Inflammatory macrophage treated with lipopolysaccharide for 1 hour (primary cell): ENCODE measurements around the gene PPP1R3F.
"Not testable (repeated sequence)": the region's sequence is repeated elsewhere in the genome, so short reads cannot be mapped to it uniquely, and the experiment has no call there.

Experiments
- DNase-seq, 2 donors: peaks; one replicate each; pipeline ENCODE4 v3.0.0-alpha.2; 2020 to 2022

The PPP1R3F gene

DNA sequence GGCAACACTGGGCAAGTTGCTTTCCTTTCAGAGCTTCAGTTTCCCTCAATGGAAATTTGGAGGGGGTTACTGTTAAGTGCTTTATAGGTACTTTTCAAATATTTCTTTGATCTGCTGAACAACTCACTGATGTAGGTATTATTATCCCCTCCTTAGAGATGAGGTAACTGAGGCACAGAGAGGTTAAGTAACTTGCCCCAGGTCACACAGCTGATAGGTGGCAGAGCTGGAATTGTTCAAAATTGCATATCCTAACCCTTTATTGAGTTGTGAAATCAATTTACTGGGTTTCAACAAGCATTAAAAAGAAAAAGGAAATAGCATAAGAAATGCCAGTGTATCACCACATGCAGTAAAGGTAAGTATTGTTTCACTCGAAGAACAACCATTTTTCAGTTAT lies 6.6 kb downstream of the PPP1R3F start:
- DNase-seq, result no peak

DNA sequence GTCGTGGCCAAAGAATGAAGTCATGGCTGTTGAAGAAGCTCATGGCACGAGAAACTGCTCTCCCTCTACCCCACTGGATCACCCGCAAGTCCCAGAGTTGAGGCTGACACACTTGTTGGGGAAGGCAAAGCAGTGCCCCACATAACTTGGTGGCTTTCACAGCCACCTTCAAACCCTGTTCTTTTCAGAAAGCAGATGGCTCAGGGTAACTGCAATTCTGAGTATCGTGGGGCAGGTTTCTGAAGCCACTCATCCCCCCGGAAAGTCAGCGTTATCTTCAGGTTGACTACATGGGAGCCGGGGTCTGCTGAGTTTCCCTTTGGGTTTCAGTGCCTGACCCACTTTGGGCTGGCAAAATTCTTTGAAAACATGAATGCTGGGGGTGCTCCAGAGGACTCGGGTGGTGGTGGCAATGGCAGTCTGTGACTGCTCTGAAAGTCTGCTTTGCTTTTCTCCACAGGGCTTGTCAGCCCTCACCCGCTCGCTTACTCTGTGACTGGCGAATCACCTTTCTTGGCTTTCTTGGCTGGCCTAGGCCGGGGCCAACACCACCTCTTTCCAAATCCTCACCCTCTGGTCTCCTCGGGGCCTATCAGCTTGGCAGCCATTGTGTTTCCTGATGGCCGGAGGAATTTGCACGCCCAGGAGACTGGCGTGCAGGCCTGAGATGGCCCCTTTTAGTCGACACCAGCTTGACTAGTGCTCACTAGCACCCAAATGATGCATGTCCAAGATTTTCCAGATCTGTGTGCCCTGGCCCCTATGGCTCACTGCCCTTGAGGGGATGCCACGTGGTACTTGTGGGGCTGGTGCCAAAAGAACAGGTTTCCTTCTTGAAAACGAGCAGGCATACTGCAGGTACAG lies 7.3 kb downstream of the PPP1R3F start:
- DNase-seq, result no peak

GRCh38 chrX:49277535-49277830 lies 7.9 kb downstream of the PPP1R3F start:
- DNase-seq, result no peak

GRCh38 chrX:49278081-49278480 lies 8.5 kb downstream of the PPP1R3F start:
- DNase-seq, result no peak

- DNase-seq, result no peak
Measured at GRCh38 chrX:49282647-49283011, 13.0 kb downstream of the PPP1R3F start.

DNA sequence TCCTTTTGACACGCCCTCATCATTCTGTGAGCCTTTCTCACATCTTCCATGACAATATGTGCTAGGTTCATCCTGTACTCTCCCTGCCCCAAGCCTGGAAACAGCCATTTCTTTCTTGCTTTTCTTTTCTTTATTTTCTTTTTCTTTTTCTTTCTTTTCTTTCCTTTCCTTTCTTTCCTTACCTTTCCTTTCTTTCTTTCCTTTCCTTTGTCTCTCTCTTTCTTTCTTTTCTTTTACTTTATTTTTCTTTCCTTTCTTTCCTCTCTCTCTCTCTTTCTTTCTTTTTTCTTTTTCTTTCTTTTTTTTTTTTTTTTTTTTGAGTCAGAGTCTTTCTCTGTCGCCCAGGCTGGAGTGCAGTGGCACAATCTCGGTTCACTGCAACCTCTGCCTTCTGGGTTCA lies 14.6 kb downstream of the PPP1R3F start:
- DNase-seq, result no peak

DNA sequence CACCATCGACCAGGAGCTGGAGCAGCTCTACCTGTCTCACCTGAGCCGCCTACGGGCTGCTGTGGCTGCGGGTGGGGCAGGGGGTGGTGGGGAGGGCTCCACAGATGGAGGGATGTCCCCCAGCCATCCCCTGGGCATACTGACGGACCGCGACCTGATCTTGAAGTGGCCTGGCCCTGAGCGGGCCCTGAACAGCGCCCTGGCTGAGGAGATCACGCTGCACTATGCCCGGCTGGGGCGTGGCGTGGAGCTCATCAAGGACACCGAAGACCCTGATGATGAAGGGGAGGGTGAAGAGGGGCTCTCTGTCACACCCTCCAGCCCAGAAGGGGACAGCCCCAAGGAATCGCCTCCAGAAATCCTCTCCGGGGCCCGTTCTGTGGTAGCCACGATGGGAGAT lies 16.5 kb downstream of the PPP1R3F start:
- DNase-seq, result no peak

DNA sequence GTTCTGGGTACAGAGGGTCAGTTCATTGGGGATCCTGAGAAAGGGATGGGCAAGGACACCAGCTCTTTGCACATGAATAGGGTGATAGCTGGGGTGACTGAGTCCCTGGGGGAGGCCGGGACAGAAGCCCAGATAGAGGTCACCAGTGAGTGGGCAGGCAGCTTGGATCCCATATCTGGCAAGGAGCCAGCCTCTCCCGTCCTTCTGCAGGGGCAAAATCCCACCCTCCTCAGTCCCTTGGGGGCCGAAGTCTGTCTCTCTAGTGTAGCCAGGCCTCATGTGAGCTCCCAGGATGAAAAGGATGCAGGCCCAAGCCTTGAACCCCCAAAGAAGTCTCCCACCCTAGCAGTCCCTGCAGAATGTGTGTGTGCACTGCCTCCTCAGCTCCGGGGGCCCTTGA lies 17.0 kb downstream of the PPP1R3F start:
- DNase-seq, result no peak

- no peak for DNase-seq
Measured at GRCh38 chrX:49287665-49288064, 18.1 kb downstream of the PPP1R3F start.

DNA sequence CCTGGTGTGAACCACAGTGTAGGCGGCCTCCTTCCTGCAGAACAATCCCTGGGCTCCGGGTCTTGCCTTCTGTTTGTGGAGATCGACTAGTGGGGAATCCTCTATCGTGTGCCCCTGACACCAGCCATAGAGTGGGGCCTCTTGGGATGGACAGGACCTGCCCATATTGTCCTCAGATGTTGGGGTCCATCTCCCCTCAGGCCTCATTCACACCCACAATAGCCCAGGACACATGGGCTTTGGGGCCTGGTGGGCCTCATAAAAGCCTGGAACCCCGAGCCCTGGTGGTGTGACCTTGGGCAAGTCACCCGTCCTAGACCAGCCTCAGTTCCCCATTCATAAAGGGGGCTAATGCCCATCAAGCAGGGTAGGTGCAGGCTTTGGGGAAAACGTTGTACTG lies 20.6 kb downstream of the PPP1R3F start:
- no peak for DNase-seq

- DNase-seq, result peak in 1 of 2 donors; percentile 72
Measured at GRCh38 chrX:49291615-49292337, 22.2 kb downstream of the PPP1R3F start.

- DNase-seq, result no peak
Measured at GRCh38 chrX:49292400-49293362, 23.1 kb downstream of the PPP1R3F start.

- not testable (repeated sequence) for DNase-seq
Measured at GRCh38 chrX:49299293-49299692, 29.7 kb downstream of the PPP1R3F start.

DNA sequence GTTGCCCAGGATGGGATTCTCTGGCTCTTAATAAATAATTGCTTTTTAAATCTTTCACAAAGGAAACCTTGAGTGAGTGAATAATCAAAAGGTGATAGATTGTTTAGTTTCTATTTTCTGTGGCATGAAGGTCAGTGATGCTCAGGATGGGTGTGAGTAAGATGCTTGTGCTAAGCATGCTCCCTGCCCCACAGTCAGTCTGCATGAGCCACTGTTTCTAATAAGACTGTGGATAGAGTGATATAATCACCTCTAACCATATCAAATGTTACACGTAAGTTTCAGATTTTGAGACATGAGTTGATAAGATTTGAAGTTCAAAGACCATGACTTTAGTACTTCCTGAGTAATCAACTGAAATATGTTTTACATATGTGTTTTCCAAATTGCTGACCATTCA lies 31.1 kb downstream of the PPP1R3F start:
- DNase-seq, result no peak

GRCh38 chrX:49303346-49303745 lies 33.8 kb downstream of the PPP1R3F start, which contains the start of gene GAGE10:
TSS of gene GAGE10 (plus strand) at chrX:49303646. CDS start at chrX:49304860, 1,214 bp downstream.
- DNase-seq, result no peak

DNA sequence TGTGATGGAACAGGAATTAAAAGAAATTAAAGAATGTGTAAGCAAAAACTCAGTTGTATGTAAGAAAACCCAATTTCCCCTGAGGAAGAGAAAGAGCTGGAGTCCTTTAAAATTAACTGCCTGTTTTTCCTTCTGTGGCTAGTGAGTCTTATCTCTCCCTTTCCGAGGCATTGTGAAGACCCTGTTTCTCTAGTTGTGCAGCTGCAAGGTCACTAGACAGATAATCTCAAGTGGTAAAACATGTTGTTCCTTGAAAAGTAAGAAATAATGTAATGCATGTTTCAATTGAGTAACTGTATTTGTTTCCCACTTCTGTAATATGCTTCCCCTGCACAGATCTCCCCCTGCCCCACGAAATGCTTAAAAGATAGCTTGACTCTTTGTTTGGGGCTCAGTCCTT lies 38.2 kb downstream of the PPP1R3F start:
- not testable (repeated sequence) for DNase-seq

DNA sequence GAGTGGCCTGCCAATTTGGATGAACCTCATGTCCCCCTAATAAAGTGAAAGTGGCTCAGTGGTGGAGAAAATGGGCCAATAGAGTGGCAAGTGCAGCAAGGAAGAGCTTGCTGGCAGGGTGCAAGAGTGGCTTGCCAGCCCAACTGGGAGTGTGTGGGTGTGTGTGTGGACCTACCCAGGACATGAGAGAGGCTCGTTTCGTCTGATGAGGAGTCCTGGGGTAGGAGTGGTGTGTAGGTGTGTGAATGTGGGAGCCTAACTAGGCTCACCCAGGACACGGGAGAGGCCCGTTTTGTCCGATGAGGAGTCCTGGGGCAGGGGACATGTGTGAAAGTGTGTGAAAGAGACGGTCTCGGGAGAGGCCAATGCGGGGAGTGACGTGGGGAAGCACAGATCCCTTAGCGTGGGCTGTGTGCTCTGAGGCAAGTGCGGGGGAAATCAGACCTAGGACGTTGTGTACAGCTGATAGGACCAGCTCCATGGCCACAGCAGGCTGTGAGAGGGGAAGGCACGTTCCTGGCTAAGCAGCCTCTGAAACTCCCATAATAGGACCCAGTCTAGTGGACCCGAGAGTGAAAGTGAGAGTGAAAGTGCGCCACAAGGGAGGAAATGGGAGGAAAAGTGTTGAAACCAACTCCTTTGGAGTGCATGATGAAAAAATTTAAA lies 39.1 kb downstream of the PPP1R3F start:
- peak; percentile 50 to 73 for DNase-seq

- peak in 1 of 2 donors; percentile 3 for DNase-seq
Measured at GRCh38 chrX:49309401-49309981, 39.9 kb downstream of the PPP1R3F start.

DNA sequence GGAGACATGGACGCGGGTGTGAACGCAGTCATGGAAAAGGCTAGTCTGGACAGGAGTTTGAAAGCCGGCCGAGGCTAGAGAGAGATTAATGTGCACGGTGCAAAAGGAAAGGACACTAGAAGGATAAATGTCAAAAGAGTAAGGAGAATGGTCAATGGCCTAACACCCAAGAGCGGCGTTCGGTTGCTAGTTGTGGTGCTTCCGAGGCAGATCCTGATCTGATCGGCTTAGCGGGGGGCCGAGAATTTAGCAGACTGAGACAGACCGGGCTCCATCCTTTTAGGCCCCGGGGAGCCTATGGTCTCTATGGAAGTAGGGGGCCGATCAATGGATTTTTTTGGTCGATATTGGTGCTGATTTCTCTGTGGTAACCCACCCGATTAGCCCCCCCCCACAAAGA lies 40.8 kb downstream of the PPP1R3F start:
- DNase-seq, result no peak

DNA sequence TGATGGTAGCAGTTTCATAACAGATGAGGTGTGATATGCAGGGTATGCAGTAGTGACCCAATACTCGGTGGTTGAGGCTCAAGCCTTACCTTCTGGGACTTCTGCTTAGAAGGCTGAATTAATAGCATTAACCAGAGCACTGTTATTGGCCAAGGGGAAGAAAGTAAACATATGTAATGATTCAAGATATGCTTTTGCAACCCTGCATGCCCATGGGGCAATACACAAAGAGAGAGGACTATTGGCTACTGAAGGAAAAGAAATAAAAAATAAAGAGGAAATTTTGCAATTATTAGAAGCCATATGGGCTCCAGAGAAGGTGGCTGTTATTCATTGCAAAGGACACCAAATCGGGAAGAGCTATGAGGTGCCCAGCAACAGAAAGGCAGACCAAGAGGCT lies 42.6 kb downstream of the PPP1R3F start:
- peak; percentile 58 to 64 for DNase-seq

GRCh38 chrX:49316085-49316484 lies 46.5 kb downstream of the PPP1R3F start:
- DNase-seq, result no peak

DNA sequence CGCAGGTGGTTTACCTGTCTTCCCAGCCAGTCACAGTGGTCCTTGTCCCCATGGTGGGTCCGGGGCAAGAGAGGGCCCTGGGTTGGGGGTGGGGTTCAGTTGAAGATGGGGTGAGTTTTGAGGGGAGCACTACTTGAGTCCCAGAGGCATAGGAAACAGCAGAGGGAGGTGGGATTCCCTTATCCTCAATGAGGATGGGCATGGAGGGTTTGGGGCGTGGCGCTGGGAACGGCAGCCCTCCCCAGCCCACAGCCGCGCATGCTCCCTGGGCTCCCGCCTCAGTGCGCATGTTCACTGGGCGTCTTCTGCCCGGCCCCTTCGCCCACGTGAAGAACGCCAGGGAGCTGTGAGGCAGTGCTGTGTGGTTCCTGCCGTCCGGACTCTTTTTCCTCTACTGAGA lies 52.1 kb downstream of the PPP1R3F start, which contains the start of gene GAGE12J:
GAGE12J (plus strand) TSS at position 301 of the 400 bp plus-strand sequence. CDS start 1,157 bp downstream, outside the sequence.
- not testable (repeated sequence) for DNase-seq
